ENCODE results near the gene TMED9.

TMED9 gene

DNA sequence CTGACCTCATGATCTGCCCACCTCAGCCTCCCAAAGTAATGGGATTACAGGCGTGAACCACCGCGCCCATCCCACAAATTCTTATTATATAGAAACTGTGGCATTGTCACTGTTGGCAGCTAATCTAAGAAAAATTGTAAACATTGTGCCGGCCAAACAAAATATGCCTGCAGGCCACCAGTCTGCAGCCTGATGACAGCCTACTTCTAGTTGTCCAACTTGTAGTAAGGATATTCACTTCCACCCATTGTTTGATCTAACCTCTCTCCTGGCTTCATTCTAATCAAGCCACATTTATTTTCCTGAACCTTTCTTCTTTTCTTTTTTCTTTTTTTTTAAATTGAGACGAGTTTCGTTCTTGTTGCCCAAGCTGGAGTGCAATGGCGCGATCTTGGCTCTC is 13.7 kb upstream of the TMED9 start:
- Histone ChIP-seq H3K4me1 (ENCODE audit: low read length) (no peaks in the 10 kb centered on the region), H3K9me3 (ENCODE audit: insufficient read depth, low read length) (no peaks in the 10 kb centered on the region), H3K4me2 (ENCODE audit: low read length) (no peak overlapping the region), H3K4me3 (ENCODE audit: low read length) (no peak overlapping the region), H3K27me3 (ENCODE audit: low read depth, low read length) (no peaks in the 10 kb centered on the region), H3K36me3 (replicated peaks; ENCODE audit: low read depth, low read length) (no peaks in the 10 kb centered on the region), H3K79me2 (ENCODE audit: low read length) (no peaks in the 10 kb centered on the region), H3K27ac (ENCODE audit: low read length) (no peak overlapping the region), H4K20me1 (ENCODE audit: insufficient read depth, low read length) (no peaks in the 10 kb centered on the region), H3K9ac (ENCODE audit: low read length) (no peak overlapping the region), H2AFZ (ENCODE audit: low read depth, low read length) (no peak overlapping the region)
- TF ChIP-seq, protein P1, sequence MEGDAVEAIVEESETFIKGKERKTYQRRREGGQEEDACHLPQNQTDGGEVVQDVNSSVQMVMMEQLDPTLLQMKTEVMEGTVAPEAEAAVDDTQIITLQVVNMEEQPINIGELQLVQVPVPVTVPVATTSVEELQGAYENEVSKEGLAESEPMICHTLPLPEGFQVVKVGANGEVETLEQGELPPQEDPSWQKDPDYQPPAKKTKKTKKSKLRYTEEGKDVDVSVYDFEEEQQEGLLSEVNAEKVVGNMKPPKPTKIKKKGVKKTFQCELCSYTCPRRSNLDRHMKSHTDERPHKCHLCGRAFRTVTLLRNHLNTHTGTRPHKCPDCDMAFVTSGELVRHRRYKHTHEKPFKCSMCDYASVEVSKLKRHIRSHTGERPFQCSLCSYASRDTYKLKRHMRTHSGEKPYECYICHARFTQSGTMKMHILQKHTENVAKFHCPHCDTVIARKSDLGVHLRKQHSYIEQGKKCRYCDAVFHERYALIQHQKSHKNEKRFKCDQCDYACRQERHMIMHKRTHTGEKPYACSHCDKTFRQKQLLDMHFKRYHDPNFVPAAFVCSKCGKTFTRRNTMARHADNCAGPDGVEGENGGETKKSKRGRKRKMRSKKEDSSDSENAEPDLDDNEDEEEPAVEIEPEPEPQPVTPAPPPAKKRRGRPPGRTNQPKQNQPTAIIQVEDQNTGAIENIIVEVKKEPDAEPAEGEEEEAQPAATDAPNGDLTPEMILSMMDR (IDR thresholded peaks at IDR 0.05; ENCODE audit: low read depth, low read length) = no peak
- no peak for TF ChIP-seq EZH2phosphoT487 (IDR thresholded peaks at IDR 0.05; ENCODE audit: low read depth)

DNA sequence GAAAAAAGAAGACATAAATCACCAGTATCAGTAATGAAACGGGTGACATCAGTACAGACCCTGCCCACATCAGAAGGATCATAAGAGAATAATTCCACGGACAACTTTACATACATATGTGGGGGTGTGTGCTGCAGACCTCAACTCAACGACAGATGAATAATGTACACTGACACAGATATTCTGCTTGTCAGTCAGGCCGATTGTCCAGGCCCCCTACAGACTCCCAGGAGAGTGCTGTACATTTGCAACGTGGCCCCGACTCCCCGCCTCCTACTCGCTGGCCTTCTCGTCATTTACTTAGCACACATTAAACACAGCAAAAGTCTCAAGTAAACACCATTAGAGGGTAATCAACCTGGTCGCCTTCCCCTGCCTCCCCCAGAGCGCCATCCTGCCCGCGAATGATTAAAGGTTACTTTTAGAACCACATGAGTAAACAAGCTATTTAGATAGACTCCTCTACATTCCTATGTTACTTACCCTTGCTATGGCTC is 3.5 kb upstream of the TMED9 start:
- no peaks in the 10 kb centered on the region for H4K20me1 ChIP-seq (ENCODE audit: insufficient read depth, low read length)
- no peak overlapping the region for H3K9ac ChIP-seq (ENCODE audit: low read length)
- peaks cover 18% of the 10 kb centered on the region for H3K79me2 ChIP-seq (ENCODE audit: low read length)
- peaks cover 3% of the 10 kb centered on the region for H3K36me3 ChIP-seq (replicated peaks; ENCODE audit: low read depth, low read length)
- H3K9me3 ChIP-seq (ENCODE audit: insufficient read depth, low read length) = no peaks in the 10 kb centered on the region
- H3K4me2 ChIP-seq (ENCODE audit: low read length) = no peak overlapping the region
- peaks cover 10% of the 10 kb centered on the region; the same call in 1 of the 2 replicates for H3K27me3 ChIP-seq (ENCODE audit: low read depth, low read length)
- H2AFZ ChIP-seq (ENCODE audit: low read depth, low read length) = no peak overlapping the region
- peaks cover 12% of the 10 kb centered on the region for H3K4me1 ChIP-seq (ENCODE audit: low read length)
- no peak overlapping the region for H3K4me3 ChIP-seq (ENCODE audit: low read length)
- H3K27ac ChIP-seq (ENCODE audit: low read length) = no peak overlapping the region
- TF ChIP-seq, protein P1 (IDR thresholded peaks at IDR 0.05; ENCODE audit: low read depth, low read length) = no peak
- TF ChIP-seq EZH2phosphoT487 (IDR thresholded peaks at IDR 0.05; ENCODE audit: low read depth) = no peak

DNA sequence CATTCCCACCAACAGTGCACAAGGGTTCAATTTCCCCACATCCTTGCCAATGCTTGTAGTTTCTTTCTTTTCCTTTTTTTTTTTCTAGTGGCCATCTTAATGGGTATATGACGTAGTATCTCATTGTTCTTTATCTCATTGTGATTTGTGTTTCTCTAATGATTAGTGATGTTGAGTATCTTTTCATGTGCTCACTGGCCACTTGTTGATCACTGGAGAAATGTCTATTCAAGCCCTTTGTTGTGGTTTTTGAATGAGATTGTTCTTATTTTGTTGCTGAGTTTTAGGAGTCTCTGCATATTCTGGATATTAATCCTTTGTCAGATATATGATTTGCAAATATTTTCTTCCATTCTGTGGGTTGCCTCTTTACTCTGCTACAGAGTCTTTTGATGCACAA is 1.6 kb upstream of the TMED9 start:
- Histone ChIP-seq H3K36me3 (replicated peaks; ENCODE audit: low read depth, low read length) (peaks cover 23% of the 10 kb centered on the region), H3K4me3 (ENCODE audit: low read length) (no peak overlapping the region), H3K4me2 (ENCODE audit: low read length) (no peak overlapping the region), H3K27ac (ENCODE audit: low read length) (no peak overlapping the region), H3K27me3 (ENCODE audit: low read depth, low read length) (peaks cover 3% of the 10 kb centered on the region; the same call in 1 of the 2 replicates), H3K9me3 (ENCODE audit: insufficient read depth, low read length) (no peaks in the 10 kb centered on the region), H3K79me2 (ENCODE audit: low read length) (peaks cover 26% of the 10 kb centered on the region), H4K20me1 (ENCODE audit: insufficient read depth, low read length) (no peaks in the 10 kb centered on the region), H3K4me1 (ENCODE audit: low read length) (peaks cover 14% of the 10 kb centered on the region), H2AFZ (ENCODE audit: low read depth, low read length) (no peak overlapping the region), H3K9ac (ENCODE audit: low read length) (no peak overlapping the region)
- no peak for TF ChIP-seq EZH2phosphoT487 (IDR thresholded peaks at IDR 0.05; ENCODE audit: low read depth)

DNA sequence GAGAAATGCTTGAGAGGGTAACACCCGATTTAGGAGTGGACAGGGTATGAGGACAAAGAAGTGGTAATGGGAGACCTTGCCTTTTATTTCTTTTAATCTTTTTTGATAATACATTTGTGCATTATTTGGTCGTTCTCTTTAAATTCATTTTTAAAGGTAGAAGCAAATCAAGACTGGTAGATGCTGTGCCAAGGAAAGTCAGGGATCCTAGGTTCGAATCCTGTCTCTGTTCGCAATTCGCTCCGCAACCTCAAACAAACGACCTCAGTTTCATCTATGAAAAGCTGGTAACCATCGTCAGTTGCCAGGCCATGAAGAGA is 353 bp upstream of the TMED9 start:
- no peak overlapping the region for H3K27ac ChIP-seq (ENCODE audit: low read length)
- peak overlapping the region; percentile 100 for H2AFZ ChIP-seq (ENCODE audit: low read depth, low read length)
- H3K4me1 ChIP-seq (ENCODE audit: low read length) = peaks cover 14% of the 10 kb centered on the region
- no peaks in the 10 kb centered on the region for H4K20me1 ChIP-seq (ENCODE audit: insufficient read depth, low read length)
- peak overlapping the region; percentile 99 for H3K4me3 ChIP-seq (ENCODE audit: low read length)
- peaks cover 26% of the 10 kb centered on the region for H3K79me2 ChIP-seq (ENCODE audit: low read length)
- H3K36me3 ChIP-seq (replicated peaks; ENCODE audit: low read depth, low read length) = peaks cover 35% of the 10 kb centered on the region
- peak overlapping the region; percentile 78 for H3K4me2 ChIP-seq (ENCODE audit: low read length)
- TF ChIP-seq, protein P1 (IDR thresholded peaks at IDR 0.05; ENCODE audit: low read depth, low read length) = no peak
- no peak for TF ChIP-seq EZH2phosphoT487 (IDR thresholded peaks at IDR 0.05; ENCODE audit: low read depth)
- no peaks in the 10 kb centered on the region for H3K9me3 ChIP-seq (ENCODE audit: insufficient read depth, low read length)
- H3K27me3 ChIP-seq (ENCODE audit: low read depth, low read length) = no peaks in the 10 kb centered on the region
- peak overlapping the region; percentile 99 for H3K9ac ChIP-seq (ENCODE audit: low read length)

Data from OCI-LY3 (cell line).